Daoy (cell line): ENCODE measurements around the gene PIGV. TPM values are rescaled to one million over a fixed set of nuclear protein-coding genes. Genes with fewer than 3 reads are reported as not detected.
A peak's percentile ranks its signal among the peaks of the same experiment; 100 is the strongest.

ENCODE experiments used
- DNase-seq: peaks from one replicate; pipeline ENCODE4 v3.0.0-alpha.2; 2015; ENCODE audit warnings: low read depth
- total RNA-seq: library from RNA; depleted of rRNA; stranded (reverse); fragments of >200 nt; shearing (Covaris generic); gene quantifications from 2 replicates; pipeline ENCODE4 v1.2.3, GENCODE V29; 2014; rRNA removed

PIGV gene
- total RNA-seq, result 7.9 and 9.0 TPM in 2 replicates

GRCh38 chr1:26787706-26788514, at the start of gene PIGV:
PIGV (plus strand) TSS chr1:26787950; CDS start chr1:26790816, 2,866 bp downstream.
- peak; percentile 95 for DNase-seq

- no peak for DNase-seq
These were observed 48.3 kb upstream of the PIGV start for GRCh38 chr1:26739329-26739914.

- DNase-seq, result no peak
These were observed 47.6 kb upstream of the PIGV start for GRCh38 chr1:26740023-26740634.

- no peak for DNase-seq
These were observed 46.8 kb upstream of the PIGV start for GRCh38 chr1:26740952-26741351.

- no peak for DNase-seq
These were observed 44.2 kb upstream of the PIGV start for GRCh38 chr1:26743426-26744059.

GRCh38 chr1:26744075-26744959, 43.4 kb upstream of the PIGV start:
- peak; percentile 86 for DNase-seq

GRCh38 chr1:26745191-26745590, 42.6 kb upstream of the PIGV start:
- no peak for DNase-seq

- DNase-seq, result no peak
These were observed 40.7 kb upstream of the PIGV start for GRCh38 chr1:26747048-26747447.

- DNase-seq, result no peak
These were observed 39.4 kb upstream of the PIGV start for GRCh38 chr1:26748351-26748750.

- no peak for DNase-seq
These were observed 38.3 kb upstream of the PIGV start for GRCh38 chr1:26749458-26749857.

GRCh38 chr1:26750428-26750827, 37.3 kb upstream of the PIGV start:
- no peak for DNase-seq

- no peak for DNase-seq
These were observed 35.2 kb upstream of the PIGV start for GRCh38 chr1:26752519-26752918.

GRCh38 chr1:26754086-26754874, 33.5 kb upstream of the PIGV start:
- DNase-seq, result no peak

GRCh38 chr1:26758358-26758757, 29.4 kb upstream of the PIGV start:
- DNase-seq, result no peak

- DNase-seq, result no peak
These were observed 28.2 kb upstream of the PIGV start for GRCh38 chr1:26759531-26759930.

- DNase-seq, result no peak
These were observed 26.5 kb upstream of the PIGV start for GRCh38 chr1:26761217-26761616.

- no peak for DNase-seq
These were observed 20.0 kb upstream of the PIGV start for GRCh38 chr1:26767714-26768113.

GRCh38 chr1:26768755-26769154, 19.0 kb upstream of the PIGV start:
- DNase-seq, result peak; percentile 24

GRCh38 chr1:26771285-26771642, 16.5 kb upstream of the PIGV start:
- no peak for DNase-seq

GRCh38 chr1:26771643-26772321, 16.0 kb upstream of the PIGV start:
- peak; percentile 94 for DNase-seq
